ENCODE measurements around the gene SEL1L2.

SEL1L2 gene

GRCh38 chr20:13862245-13862644, 128.2 kb downstream of the SEL1L2 start:
- Histone ChIP-seq H3K4me1 (ENCODE audit: low read depth, poor library complexity, severe bottlenecking) (no peaks in the 10 kb centered on the region), H4K20me1 (ENCODE audit: insufficient read depth) (no peaks in the 10 kb centered on the region), H3K27me3 (ENCODE audit: insufficient read depth, low read depth) (no peaks in the 10 kb centered on the region), H3K36me3 (ENCODE audit: insufficient read depth) (no peaks in the 10 kb centered on the region), H3K27ac (no peak overlapping the region), H2AFZ (ENCODE audit: low read depth) (no peak overlapping the region), H3K79me2 (ENCODE audit: insufficient read depth, low read depth) (no peaks in the 10 kb centered on the region), H3K9ac (no peak overlapping the region), H3K4me2 (no peak overlapping the region), H3K4me3 (IDR thresholded peaks at IDR 0.05; ENCODE audit: insufficient read depth, low read depth, low read length) (no peak overlapping the region)
- no peak for TF ChIP-seq CTCF (conservative IDR thresholded peaks at IDR 0.05; ENCODE audit: low read depth, low read length)

DNA sequence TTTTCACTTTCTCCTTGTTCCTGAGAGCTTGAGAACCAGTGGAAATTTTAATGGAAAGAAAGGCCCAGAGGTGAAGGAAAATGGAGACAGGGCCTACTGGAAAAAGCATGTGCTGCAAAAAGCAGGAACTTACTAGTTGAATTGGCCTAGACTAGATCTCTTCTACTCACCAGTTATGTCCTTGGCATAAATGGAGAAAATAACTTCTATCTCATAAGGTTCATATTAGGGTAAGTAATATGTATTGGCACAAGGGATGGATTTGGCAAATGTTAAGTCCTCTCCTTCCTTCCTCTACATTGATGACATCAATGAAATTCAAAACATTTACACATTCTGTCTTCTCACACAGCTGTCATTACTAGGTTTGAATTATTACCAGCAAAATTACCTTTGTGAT, 131.5 kb downstream of the SEL1L2 start:
- Histone ChIP-seq H3K79me2 (ENCODE audit: insufficient read depth, low read depth) (no peaks in the 10 kb centered on the region), H3K4me1 (ENCODE audit: low read depth, poor library complexity, severe bottlenecking) (no peaks in the 10 kb centered on the region), H2AFZ (ENCODE audit: low read depth) (no peak overlapping the region), H3K4me3 (IDR thresholded peaks at IDR 0.05; ENCODE audit: insufficient read depth, low read depth, low read length) (no peak overlapping the region), H4K20me1 (ENCODE audit: insufficient read depth) (no peaks in the 10 kb centered on the region), H3K9ac (no peak overlapping the region), H3K27me3 (ENCODE audit: insufficient read depth, low read depth) (no peaks in the 10 kb centered on the region), H3K4me2 (no peak overlapping the region), H3K36me3 (ENCODE audit: insufficient read depth) (no peaks in the 10 kb centered on the region), H3K27ac (no peak overlapping the region)
- no peak for TF ChIP-seq CTCF (conservative IDR thresholded peaks at IDR 0.05; ENCODE audit: low read depth, low read length)

GRCh38 chr20:13858439-13858838, 132.0 kb downstream of the SEL1L2 start:
- Histone ChIP-seq H4K20me1 (ENCODE audit: insufficient read depth) (no peaks in the 10 kb centered on the region), H3K4me2 (no peak overlapping the region), H3K9ac (no peak overlapping the region), H3K36me3 (ENCODE audit: insufficient read depth) (no peaks in the 10 kb centered on the region), H3K27me3 (ENCODE audit: insufficient read depth, low read depth) (no peaks in the 10 kb centered on the region), H3K4me3 (IDR thresholded peaks at IDR 0.05; ENCODE audit: insufficient read depth, low read depth, low read length) (no peak overlapping the region), H2AFZ (ENCODE audit: low read depth) (no peak overlapping the region), H3K27ac (no peak overlapping the region), H3K4me1 (ENCODE audit: low read depth, poor library complexity, severe bottlenecking) (no peaks in the 10 kb centered on the region), H3K79me2 (ENCODE audit: insufficient read depth, low read depth) (no peaks in the 10 kb centered on the region)
- TF ChIP-seq CTCF (conservative IDR thresholded peaks at IDR 0.05; ENCODE audit: low read depth, low read length), result no peak

- H3K27me3 ChIP-seq (ENCODE audit: insufficient read depth, low read depth), result no peaks in the 10 kb centered on the region
- H4K20me1 ChIP-seq (ENCODE audit: insufficient read depth), result no peaks in the 10 kb centered on the region
- H3K9ac ChIP-seq, result no peak overlapping the region
- H2AFZ ChIP-seq (ENCODE audit: low read depth), result no peak overlapping the region
- no peak overlapping the region for H3K4me2 ChIP-seq
- no peaks in the 10 kb centered on the region for H3K79me2 ChIP-seq (ENCODE audit: insufficient read depth, low read depth)
- no peak for TF ChIP-seq CTCF (conservative IDR thresholded peaks at IDR 0.05; ENCODE audit: low read depth, low read length)
- H3K36me3 ChIP-seq (ENCODE audit: insufficient read depth), result no peaks in the 10 kb centered on the region
- H3K4me1 ChIP-seq (ENCODE audit: low read depth, poor library complexity, severe bottlenecking), result no peaks in the 10 kb centered on the region
- no peak overlapping the region for H3K27ac ChIP-seq
- no peak overlapping the region for H3K4me3 ChIP-seq (IDR thresholded peaks at IDR 0.05; ENCODE audit: insufficient read depth, low read depth, low read length)
Observed at GRCh38 chr20:13857961-13858360, 132.5 kb downstream of the SEL1L2 start.

GRCh38 chr20:13857304-13857703, 133.1 kb downstream of the SEL1L2 start:
- Histone ChIP-seq H3K4me1 (ENCODE audit: low read depth, poor library complexity, severe bottlenecking) (no peaks in the 10 kb centered on the region), H3K9ac (no peak overlapping the region), H3K79me2 (ENCODE audit: insufficient read depth, low read depth) (no peaks in the 10 kb centered on the region), H2AFZ (ENCODE audit: low read depth) (no peak overlapping the region), H3K4me3 (IDR thresholded peaks at IDR 0.05; ENCODE audit: insufficient read depth, low read depth, low read length) (no peak overlapping the region), H3K27me3 (ENCODE audit: insufficient read depth, low read depth) (no peaks in the 10 kb centered on the region), H3K27ac (no peak overlapping the region), H3K4me2 (no peak overlapping the region), H3K36me3 (ENCODE audit: insufficient read depth) (no peaks in the 10 kb centered on the region), H4K20me1 (ENCODE audit: insufficient read depth) (no peaks in the 10 kb centered on the region)
- no peak for TF ChIP-seq CTCF (conservative IDR thresholded peaks at IDR 0.05; ENCODE audit: low read depth, low read length)
